ENCODE results near the gene TSPYL4. TPM values are rescaled to one million over a fixed set of nuclear protein-coding genes. Genes with fewer than 3 reads are reported as not detected.

Gene TSPYL4
- total RNA-seq: 1 to 10 TPM; 2.8 to 4.8 (median 3.8) TPM

GRCh38 chr6:116253505-116254296, at the start of gene TSPYL4:
Gene TSPYL4 (minus strand): TSS chr6:116254075. CDS start chr6:116254008, 67 bp downstream.
- peak; percentile 78 to 83 for DNase-seq
- H3K27ac ChIP-seq: peak within 1 kb of the TSS; percentile 76 to 85 (median 81)
- no peaks in the 10 kb centered on the region for H3K9me3 ChIP-seq
- H3K4me3 ChIP-seq: peak within 1 kb of the TSS; percentile 85 to 93 (median 91)
- intact Hi-C loops (cut with DNase I; ENCODE audit: low total_unique reads) (loop anchor here (1.0 kb wide), 1 partner anchor 26 kb away; the partner anchor contains the start of gene TSPYL1), in situ Hi-C loops (cut with MboI; ENCODE audit: low sequenced_read_pairs in 4 of 4) (no loop called here)
- no peak for TF ChIP-seq CTCF (IDR thresholded peaks at IDR 0.05 in 4 of 5, conservative IDR thresholded peaks at IDR 0.05 in 1 of 5)
- peak; percentile 40 to 67 for TF ChIP-seq POLR2A (IDR thresholded peaks at IDR 0.05)
- H3K4me1 ChIP-seq: peaks cover 22 to 30% of the 10 kb centered on the region in 2 donors
- no peaks in the 10 kb centered on the region for H3K36me3 ChIP-seq
- no peaks in the 10 kb centered on the region for H3K27me3 ChIP-seq
- peak; percentile 98 to 99 for ATAC-seq

- Histone ChIP-seq H3K4me3 (no peak overlapping the region), H3K4me1 (no peaks in the 10 kb centered on the region), H3K27ac (no peak overlapping the region), H3K36me3 (no peaks in the 10 kb centered on the region), H3K9me3 (no peaks in the 10 kb centered on the region), H3K27me3 (no peaks in the 10 kb centered on the region)
- TF ChIP-seq POLR2A (IDR thresholded peaks at IDR 0.05): no peak
- no peak for TF ChIP-seq CTCF (IDR thresholded peaks at IDR 0.05 in 4 of 5, conservative IDR thresholded peaks at IDR 0.05 in 1 of 5)
- DNase-seq (no peak), ATAC-seq (no peak)
- in situ Hi-C loops (cut with MboI; ENCODE audit: low sequenced_read_pairs in 4 of 4) (no loop called here), intact Hi-C loops (cut with DNase I; ENCODE audit: low total_unique reads) (no loop called here)
Measured at GRCh38 chr6:116301104-116301503, 47.2 kb upstream of the TSPYL4 start.

GRCh38 chr6:116300566-116300965, 46.7 kb upstream of the TSPYL4 start:
- intact Hi-C loops (cut with DNase I; ENCODE audit: low total_unique reads): no loop called here
- TF ChIP-seq POLR2A (IDR thresholded peaks at IDR 0.05) (no peak), CTCF (IDR thresholded peaks at IDR 0.05 in 4 of 5, conservative IDR thresholded peaks at IDR 0.05 in 1 of 5) (no peak)
- no peaks in the 10 kb centered on the region for H3K4me1 ChIP-seq
- in situ Hi-C loops (cut with MboI; ENCODE audit: low sequenced_read_pairs in 4 of 4): no loop called here
- no peaks in the 10 kb centered on the region for H3K9me3 ChIP-seq
- no peaks in the 10 kb centered on the region for H3K36me3 ChIP-seq
- ATAC-seq (no peak), DNase-seq (no peak)
- H3K4me3 ChIP-seq: no peak overlapping the region
- H3K27ac ChIP-seq: no peak overlapping the region
- no peaks in the 10 kb centered on the region for H3K27me3 ChIP-seq

- no peak overlapping the region for H3K4me3 ChIP-seq
- DNase-seq: no peak
- H3K27ac ChIP-seq: no peak overlapping the region
- no peaks in the 10 kb centered on the region for H3K4me1 ChIP-seq
- intact Hi-C loops (cut with DNase I; ENCODE audit: low total_unique reads) (no loop called here), in situ Hi-C loops (cut with MboI; ENCODE audit: low sequenced_read_pairs in 4 of 4) (loop anchor here in 1 of 4 donors (25.0 kb wide), 1 partner anchor 238 kb away; the partner anchor contains the start of gene TRAPPC3L)
- ATAC-seq: no peak
- H3K36me3 ChIP-seq: no peaks in the 10 kb centered on the region
- H3K27me3 ChIP-seq: no peaks in the 10 kb centered on the region
- no peaks in the 10 kb centered on the region for H3K9me3 ChIP-seq
- TF ChIP-seq POLR2A (IDR thresholded peaks at IDR 0.05) (no peak), CTCF (IDR thresholded peaks at IDR 0.05 in 4 of 5, conservative IDR thresholded peaks at IDR 0.05 in 1 of 5) (no peak)
Measured at GRCh38 chr6:116298973-116299372, 45.1 kb upstream of the TSPYL4 start.

All from gastrocnemius medialis (tissue), 4 donors.